ENCODE data around the gene CETN3.
"Not testable (repeated sequence)": the region's sequence is repeated elsewhere in the genome, so short reads cannot be mapped to it uniquely, and the experiment has no call there.

The CETN3 gene

DNA sequence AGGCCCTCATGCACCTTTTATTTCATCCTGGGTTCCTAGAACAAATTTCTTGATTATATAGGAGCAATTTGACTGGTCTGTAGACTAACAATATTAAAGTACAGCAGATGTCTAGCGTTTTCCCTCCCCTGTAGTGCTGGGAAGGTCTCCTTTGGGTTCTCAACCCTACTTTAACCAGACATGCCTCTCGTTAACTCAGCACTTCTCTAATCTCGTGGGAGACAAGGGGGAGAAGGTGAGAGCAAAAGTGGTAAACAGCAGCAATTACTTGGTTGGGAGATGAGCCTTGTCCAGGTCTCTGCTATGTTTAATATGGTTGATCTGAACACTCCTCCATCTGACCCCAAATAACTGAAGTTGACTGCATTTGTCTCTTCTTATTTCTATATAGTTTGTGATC lies 22.0 kb downstream of the CETN3 start:
- FAIRE-seq (no peak), DNase-seq (ENCODE audit: insufficient read length, low spot score) (no peak)
- TF ChIP-seq POLR2AphosphoS5 (IDR thresholded peaks at IDR 0.05; ENCODE audit: low read depth, low read length) = no peak

DNA sequence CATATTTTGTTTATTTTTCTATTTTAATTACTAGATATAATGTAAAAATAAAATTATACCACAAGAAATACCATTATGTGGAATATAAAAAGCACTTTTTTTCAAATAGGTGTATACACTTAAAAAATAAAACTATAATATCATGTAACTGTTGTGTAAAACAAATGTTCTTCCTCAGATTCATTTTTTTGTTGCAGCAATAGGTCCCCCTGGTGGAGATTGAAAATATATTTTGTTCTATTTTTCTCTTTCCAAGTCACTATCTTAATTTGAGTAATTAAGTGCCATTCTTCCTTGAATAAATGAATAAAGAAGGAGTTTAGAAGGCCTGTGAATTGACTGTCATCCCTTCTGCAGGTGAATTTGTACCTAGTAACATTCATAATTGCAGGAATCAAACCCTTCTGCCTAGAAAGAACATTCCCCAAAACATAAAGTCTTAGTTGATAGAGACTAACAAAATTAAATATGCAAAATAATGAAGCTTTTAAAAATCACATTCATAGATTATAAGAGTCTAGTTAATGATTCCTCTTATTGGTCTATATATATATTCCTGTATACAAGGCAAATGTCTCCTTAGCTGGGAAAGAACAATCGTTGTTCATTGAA lies 23.4 kb downstream of the CETN3 start:
- DNase-seq (ENCODE audit: insufficient read length, low spot score) = no peak
- TF ChIP-seq POLR2AphosphoS5 (IDR thresholded peaks at IDR 0.05; ENCODE audit: low read depth, low read length) = no peak
- no peak for TF ChIP-seq PAX5 (IDR thresholded peaks at IDR 0.05; ENCODE audit: insufficient read depth, low read length, severe bottlenecking)
- TF ChIP-seq POU2F2 (IDR thresholded peaks at IDR 0.05; ENCODE audit: low read depth, low read length) = no peak
- TF ChIP-seq TAF1 (IDR thresholded peaks at IDR 0.05; ENCODE audit: low read depth, low read length) = no peak
- no peak for FAIRE-seq

DNA sequence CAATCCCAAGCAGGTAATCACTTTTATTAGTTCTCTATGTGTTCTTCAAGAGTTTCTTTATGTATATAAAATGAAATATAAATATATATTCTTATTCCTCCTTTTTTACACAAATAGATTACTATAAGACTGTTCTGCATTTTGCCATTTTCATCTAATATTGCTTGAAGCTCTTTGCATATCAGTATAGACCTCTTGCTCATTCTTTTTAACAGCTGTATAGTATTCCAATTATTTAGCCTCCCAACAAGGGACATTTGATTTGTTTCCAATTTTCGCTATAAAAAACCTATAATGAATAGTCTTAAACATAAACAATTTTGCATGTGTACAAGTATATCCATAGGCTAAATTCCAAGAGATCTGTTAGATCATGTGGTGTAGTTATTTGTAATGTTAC lies 25.2 kb downstream of the CETN3 start:
- FAIRE-seq = no peak
- no peak for DNase-seq (ENCODE audit: insufficient read length, low spot score)
- TF ChIP-seq TAF1 (IDR thresholded peaks at IDR 0.05; ENCODE audit: low read depth, low read length) (no peak), SPI1 (IDR thresholded peaks at IDR 0.05; ENCODE audit: low read depth, low read length) (no peak), POLR2A (IDR thresholded peaks at IDR 0.05; ENCODE audit: low read depth, low read length) (no peak), PAX5 (IDR thresholded peaks at IDR 0.05; ENCODE audit: insufficient read depth, low read length, severe bottlenecking) (no peak), POLR2AphosphoS5 (IDR thresholded peaks at IDR 0.05; ENCODE audit: low read depth, low read length) (no peak), POU2F2 (IDR thresholded peaks at IDR 0.05; ENCODE audit: low read depth, low read length) (no peak)

DNA sequence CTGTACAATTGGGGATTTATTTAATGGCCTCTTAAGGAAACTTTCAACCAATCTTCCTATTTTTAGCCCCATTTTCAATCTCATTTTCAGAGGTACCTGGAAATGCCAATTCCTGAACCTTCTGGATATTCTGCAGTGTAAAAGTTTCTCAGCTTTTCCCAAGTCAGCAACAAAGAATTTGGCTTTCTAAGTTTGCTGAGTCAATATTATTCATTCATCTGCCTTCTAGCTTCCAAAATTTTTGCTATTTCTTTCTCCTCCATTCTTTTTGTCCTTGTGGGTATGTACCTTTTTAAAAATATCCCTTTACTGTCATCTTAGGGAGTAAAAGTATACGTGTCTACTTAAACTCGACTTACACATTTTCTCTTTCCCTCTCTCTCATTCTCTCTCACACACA lies 25.7 kb downstream of the CETN3 start:
- FAIRE-seq (no peak), DNase-seq (ENCODE audit: insufficient read length, low spot score) (no peak)
- no peak for TF ChIP-seq POLR2AphosphoS5 (IDR thresholded peaks at IDR 0.05; ENCODE audit: low read depth, low read length)
- no peak for TF ChIP-seq SPI1 (IDR thresholded peaks at IDR 0.05; ENCODE audit: low read depth, low read length)
- no peak for TF ChIP-seq PAX5 (IDR thresholded peaks at IDR 0.05; ENCODE audit: insufficient read depth, low read length, severe bottlenecking)
- TF ChIP-seq POU2F2 (IDR thresholded peaks at IDR 0.05; ENCODE audit: low read depth, low read length) = no peak
- TF ChIP-seq POLR2A (IDR thresholded peaks at IDR 0.05; ENCODE audit: low read depth, low read length) = no peak
- no peak for TF ChIP-seq TAF1 (IDR thresholded peaks at IDR 0.05; ENCODE audit: low read depth, low read length)

DNA sequence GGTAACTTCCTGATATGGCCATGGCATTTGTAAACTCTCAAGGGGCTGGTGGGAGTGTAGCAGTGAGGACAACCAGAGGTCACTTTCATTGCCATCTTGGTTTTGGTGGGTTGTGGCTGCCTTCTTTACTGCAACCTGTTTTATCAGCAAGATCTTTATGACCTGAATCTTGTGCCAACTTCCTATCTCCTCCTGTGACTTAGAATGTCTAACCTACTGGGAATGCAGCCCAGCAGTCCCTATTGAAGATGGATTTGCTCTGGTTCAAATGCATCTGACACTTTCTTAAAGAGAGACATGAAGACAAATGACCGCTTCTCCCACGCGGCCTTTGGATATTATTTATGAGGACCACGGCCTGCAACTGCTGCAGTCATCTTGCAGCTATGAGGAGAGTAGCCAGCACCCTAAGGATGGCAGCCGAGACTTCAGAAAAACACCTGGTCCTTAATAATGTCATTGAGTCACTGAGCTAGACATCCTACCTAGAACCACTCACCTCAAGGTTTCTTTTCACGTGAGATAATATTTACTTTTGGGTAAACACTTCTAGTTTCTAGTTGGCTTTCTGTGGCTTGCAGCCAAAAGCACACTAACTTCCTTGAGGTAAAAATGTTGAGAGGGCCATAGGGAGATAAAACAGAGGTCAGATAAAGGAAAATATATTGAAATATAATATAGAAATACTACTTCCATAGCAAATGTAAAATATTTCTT lies 28.2 kb downstream of the CETN3 start:
- DNase-seq (ENCODE audit: insufficient read length, low spot score) (no peak), FAIRE-seq (no peak)
- no peak for TF ChIP-seq POU2F2 (IDR thresholded peaks at IDR 0.05; ENCODE audit: low read depth, low read length)
- no peak for TF ChIP-seq POLR2AphosphoS5 (IDR thresholded peaks at IDR 0.05; ENCODE audit: low read depth, low read length)
- TF ChIP-seq PAX5 (IDR thresholded peaks at IDR 0.05; ENCODE audit: insufficient read depth, low read length, severe bottlenecking) = no peak
- TF ChIP-seq SPI1 (IDR thresholded peaks at IDR 0.05; ENCODE audit: low read depth, low read length) = no peak
- TF ChIP-seq POLR2A (IDR thresholded peaks at IDR 0.05; ENCODE audit: low read depth, low read length) = no peak
- no peak for TF ChIP-seq TAF1 (IDR thresholded peaks at IDR 0.05; ENCODE audit: low read depth, low read length)

DNA sequence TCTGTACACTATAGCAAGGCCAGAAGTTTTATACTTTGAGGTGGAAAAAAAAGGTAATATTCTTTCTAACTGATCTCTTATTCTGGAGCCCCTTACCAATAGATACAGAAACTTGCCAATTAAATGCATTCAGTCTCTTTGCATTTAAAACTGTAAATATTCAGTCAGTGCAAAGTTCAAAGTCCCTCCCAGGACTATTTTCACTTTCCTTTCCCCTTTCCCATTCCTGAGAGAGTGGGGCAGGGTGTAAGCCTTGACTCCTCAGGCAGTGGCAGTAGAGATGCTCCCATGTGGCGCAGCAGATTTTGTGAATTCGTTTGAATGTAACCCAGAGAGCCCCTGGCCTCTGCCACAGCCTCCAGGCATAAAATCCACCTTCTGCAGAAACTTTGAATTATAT lies 29.9 kb downstream of the CETN3 start:
- no peak for FAIRE-seq
- no peak for TF ChIP-seq POU2F2 (IDR thresholded peaks at IDR 0.05; ENCODE audit: low read depth, low read length)
- TF ChIP-seq POLR2AphosphoS5 (IDR thresholded peaks at IDR 0.05; ENCODE audit: low read depth, low read length) = no peak
- no peak for TF ChIP-seq POLR2A (IDR thresholded peaks at IDR 0.05; ENCODE audit: low read depth, low read length)
- TF ChIP-seq TAF1 (IDR thresholded peaks at IDR 0.05; ENCODE audit: low read depth, low read length) = no peak
- TF ChIP-seq PAX5 (IDR thresholded peaks at IDR 0.05; ENCODE audit: insufficient read depth, low read length, severe bottlenecking) = no peak
- no peak for TF ChIP-seq SPI1 (IDR thresholded peaks at IDR 0.05; ENCODE audit: low read depth, low read length)
- DNase-seq (ENCODE audit: insufficient read length, low spot score) = no peak

DNA sequence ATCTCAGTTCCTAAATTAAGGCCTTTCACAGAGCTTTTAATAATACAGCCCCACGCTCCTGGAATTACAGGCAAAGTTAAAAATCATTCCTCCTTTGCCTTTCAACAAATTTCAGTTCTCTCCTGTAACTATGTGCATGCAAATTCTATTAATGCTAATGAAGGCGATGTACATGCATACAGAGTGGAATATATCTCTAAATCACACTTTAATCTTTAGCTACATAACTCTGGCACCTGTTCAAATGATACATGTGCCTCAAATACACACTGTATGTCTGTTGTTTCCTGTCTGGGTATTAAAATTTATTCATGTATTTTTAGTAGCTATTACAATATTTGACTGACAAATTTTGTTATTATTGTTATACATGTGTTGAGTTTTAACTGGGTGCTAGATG lies 30.8 kb downstream of the CETN3 start:
- DNase-seq (ENCODE audit: insufficient read length, low spot score) (no peak), FAIRE-seq (no peak)
- TF ChIP-seq TAF1 (IDR thresholded peaks at IDR 0.05; ENCODE audit: low read depth, low read length) = no peak
- TF ChIP-seq POU2F2 (IDR thresholded peaks at IDR 0.05; ENCODE audit: low read depth, low read length) = no peak
- no peak for TF ChIP-seq POLR2A (IDR thresholded peaks at IDR 0.05; ENCODE audit: low read depth, low read length)
- no peak for TF ChIP-seq PAX5 (IDR thresholded peaks at IDR 0.05; ENCODE audit: insufficient read depth, low read length, severe bottlenecking)
- TF ChIP-seq SPI1 (IDR thresholded peaks at IDR 0.05; ENCODE audit: low read depth, low read length) = no peak
- TF ChIP-seq POLR2AphosphoS5 (IDR thresholded peaks at IDR 0.05; ENCODE audit: low read depth, low read length) = no peak

DNA sequence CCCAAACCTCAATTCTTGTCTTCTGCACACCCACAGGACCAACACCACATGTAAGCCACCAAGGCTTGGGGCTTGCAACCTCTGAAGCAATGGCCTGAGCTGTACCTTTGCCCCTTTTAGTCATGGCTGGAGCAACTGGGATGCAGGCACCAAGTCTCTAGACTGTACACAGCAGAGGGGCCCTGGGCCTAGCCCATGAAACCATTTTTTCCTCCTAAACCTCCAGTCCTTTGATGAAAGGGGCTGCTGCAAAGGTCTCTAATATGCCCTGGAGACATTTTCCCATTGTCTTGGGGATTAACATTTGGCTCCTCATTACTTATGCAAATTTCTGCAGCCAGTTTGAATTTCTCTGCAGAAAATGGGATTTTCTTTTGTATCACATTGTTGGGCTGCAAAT lies 38.3 kb downstream of the CETN3 start:
- not testable (repeated sequence) for FAIRE-seq; DNase-seq (ENCODE audit: insufficient read length, low spot score)

DNA sequence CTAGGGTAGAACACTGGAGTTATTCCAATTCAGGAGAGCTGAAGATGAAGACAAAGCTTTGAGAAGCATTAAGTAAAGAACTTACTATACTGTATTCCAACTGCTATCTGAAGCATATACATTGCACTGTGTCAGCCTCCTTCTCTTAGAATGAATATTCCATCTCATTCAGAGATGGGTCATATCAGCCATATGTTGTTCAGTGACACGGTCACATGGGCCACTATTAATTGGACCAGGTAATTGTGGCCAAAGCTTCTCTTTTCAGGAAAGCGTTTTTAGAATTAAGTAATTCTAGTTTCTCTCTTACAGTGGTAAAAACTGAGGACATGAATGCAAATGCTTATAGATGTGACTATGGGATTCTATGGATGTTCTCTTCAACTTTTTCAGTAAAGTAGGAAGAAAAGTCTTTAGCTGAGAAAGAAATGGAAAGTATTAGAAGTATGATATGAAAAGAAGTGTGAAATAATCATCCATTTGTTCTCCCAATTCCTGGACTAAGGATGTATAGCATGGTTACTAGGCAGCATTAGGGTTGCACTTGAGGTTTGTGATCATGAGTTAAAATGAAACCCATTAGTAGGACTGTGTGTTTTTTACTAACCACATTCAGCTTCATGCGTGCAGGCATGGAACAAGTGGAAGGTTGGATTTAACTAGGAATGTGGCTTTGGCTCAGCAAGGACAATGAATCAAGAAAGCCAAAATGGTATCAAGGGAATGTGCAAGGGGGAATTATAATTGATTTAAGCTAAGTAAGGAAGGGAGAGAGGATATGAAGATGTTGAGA lies 40.9 kb downstream of the CETN3 start:
- TF ChIP-seq POU2F2 (IDR thresholded peaks at IDR 0.05; ENCODE audit: low read depth, low read length) (no peak), TAF1 (IDR thresholded peaks at IDR 0.05; ENCODE audit: low read depth, low read length) (no peak), SPI1 (IDR thresholded peaks at IDR 0.05; ENCODE audit: low read depth, low read length) (no peak), PAX5 (IDR thresholded peaks at IDR 0.05; ENCODE audit: insufficient read depth, low read length, severe bottlenecking) (no peak), POLR2A (IDR thresholded peaks at IDR 0.05; ENCODE audit: low read depth, low read length) (no peak), POLR2AphosphoS5 (IDR thresholded peaks at IDR 0.05; ENCODE audit: low read depth, low read length) (no peak)
- peak; percentile 75 for FAIRE-seq
- DNase-seq (ENCODE audit: insufficient read length, low spot score) = no peak

DNA sequence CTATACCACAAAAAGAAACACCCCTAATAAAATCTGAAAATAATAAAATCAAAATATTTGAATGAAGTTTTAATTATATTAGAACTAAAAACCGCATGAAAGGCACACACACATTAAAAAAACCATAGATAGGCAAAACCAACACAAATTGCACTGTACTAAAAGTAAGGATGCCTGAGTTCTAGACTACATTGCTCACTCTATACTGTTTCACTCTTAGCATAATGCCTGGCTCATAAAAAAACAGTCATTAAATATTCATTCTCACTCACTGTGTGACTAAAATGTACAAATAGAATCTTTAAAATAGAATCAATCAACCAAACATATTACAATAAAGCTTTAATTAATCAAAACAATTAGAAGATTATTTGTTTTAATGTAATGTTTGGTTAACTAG lies 41.7 kb downstream of the CETN3 start:
- TF ChIP-seq SPI1 (IDR thresholded peaks at IDR 0.05; ENCODE audit: low read depth, low read length) = no peak
- no peak for TF ChIP-seq POLR2AphosphoS5 (IDR thresholded peaks at IDR 0.05; ENCODE audit: low read depth, low read length)
- TF ChIP-seq TAF1 (IDR thresholded peaks at IDR 0.05; ENCODE audit: low read depth, low read length) = no peak
- DNase-seq (ENCODE audit: insufficient read length, low spot score) (no peak), FAIRE-seq (no peak)
